ENCODE measurements around the gene MAP4K3.

The MAP4K3 gene

DNA sequence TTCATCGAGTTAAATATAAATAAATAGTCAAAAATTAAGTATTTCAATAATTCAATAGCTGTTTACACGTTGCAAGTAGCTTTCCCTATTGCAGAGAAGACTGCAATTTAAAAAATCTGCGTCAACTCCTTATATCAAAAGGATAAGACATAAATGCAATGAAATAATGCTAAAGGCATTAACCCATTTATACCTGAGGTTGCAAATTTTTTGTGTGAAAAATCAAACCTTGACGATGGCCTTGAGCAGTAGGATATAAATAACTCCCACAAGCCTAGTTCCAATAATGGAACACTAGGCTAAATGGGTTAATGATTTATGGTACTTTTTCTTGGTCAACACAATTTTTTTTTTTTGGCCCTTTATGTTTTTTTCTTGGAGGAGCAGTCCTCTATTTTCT is 116.9 kb downstream of the MAP4K3 start:
- Histone ChIP-seq H3K4me3 (ENCODE audit: insufficient read length, low read depth) (no peak overlapping the region), H3K9me3 (ENCODE audit: insufficient read depth, low read length) (no peaks in the 10 kb centered on the region), H3K4me1 (ENCODE audit: insufficient read depth, insufficient read length) (no peaks in the 10 kb centered on the region), H3K9ac (ENCODE audit: insufficient read length, low read depth) (no peak overlapping the region), H3K36me3 (ENCODE audit: insufficient read depth, insufficient read length, low read length) (no peaks in the 10 kb centered on the region), H3K27me3 (ENCODE audit: insufficient read depth, insufficient read length) (no peaks in the 10 kb centered on the region)
- no peak for DNase-seq (ENCODE audit: low read depth, low spot score)
- no peak for TF ChIP-seq SUZ12 (IDR thresholded peaks at IDR 0.05; ENCODE audit: extremely low read depth, insufficient read depth, insufficient read length)
- no peak for TF ChIP-seq YY1 (IDR thresholded peaks at IDR 0.05; ENCODE audit: insufficient read depth, insufficient read length)
- TF ChIP-seq ZNF274 (IDR thresholded peaks at IDR 0.05; ENCODE audit: low read depth, low read length), result no peak

DNA sequence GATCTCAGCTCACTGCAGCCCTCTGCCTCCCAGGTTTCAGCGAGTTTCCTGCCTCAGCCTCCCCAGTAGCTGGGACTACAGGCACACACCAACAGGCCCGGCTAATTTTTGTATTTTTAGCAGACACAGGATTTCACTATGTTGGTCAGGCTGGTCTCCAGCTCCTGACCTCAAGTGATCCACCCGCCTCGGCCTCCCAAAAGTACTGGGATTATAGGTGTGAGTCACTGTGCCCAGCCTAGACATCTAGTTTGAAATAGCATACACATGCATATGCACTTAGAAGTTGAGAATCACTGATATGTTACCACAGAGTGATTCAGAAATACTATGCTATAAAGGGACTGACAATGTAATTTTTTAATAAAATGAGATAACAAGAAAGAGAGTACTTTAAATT is 123.5 kb downstream of the MAP4K3 start:
- Histone ChIP-seq H3K4me3 (ENCODE audit: insufficient read length, low read depth) (no peak overlapping the region), H3K27me3 (ENCODE audit: insufficient read depth, insufficient read length) (no peaks in the 10 kb centered on the region)
- no peak for DNase-seq (ENCODE audit: low read depth, low spot score)

GRCh38 chr2:39311469-39311868 is 125.6 kb downstream of the MAP4K3 start:
- H3K4me1 ChIP-seq (ENCODE audit: insufficient read depth, insufficient read length), result no peaks in the 10 kb centered on the region
- H3K27me3 ChIP-seq (ENCODE audit: insufficient read depth, insufficient read length), result no peaks in the 10 kb centered on the region
- H3K9me3 ChIP-seq (ENCODE audit: insufficient read depth, low read length), result no peaks in the 10 kb centered on the region
- H3K36me3 ChIP-seq (ENCODE audit: insufficient read depth, insufficient read length, low read length), result peaks cover 9% of the 10 kb centered on the region
- no peak overlapping the region for H3K9ac ChIP-seq (ENCODE audit: insufficient read length, low read depth)
- TF ChIP-seq ZNF274 (IDR thresholded peaks at IDR 0.05; ENCODE audit: low read depth, low read length) (no peak), SUZ12 (IDR thresholded peaks at IDR 0.05; ENCODE audit: extremely low read depth, insufficient read depth, insufficient read length) (no peak), YY1 (IDR thresholded peaks at IDR 0.05; ENCODE audit: insufficient read depth, insufficient read length) (no peak)
- H3K4me3 ChIP-seq (ENCODE audit: insufficient read length, low read depth), result no peak overlapping the region
- DNase-seq (ENCODE audit: low read depth, low spot score), result no peak

More for the DNA sequence above, 123.5 kb downstream of the MAP4K3 start:
- H3K9me3 ChIP-seq (ENCODE audit: insufficient read depth, low read length), result no peaks in the 10 kb centered on the region
- TF ChIP-seq SUZ12 (IDR thresholded peaks at IDR 0.05; ENCODE audit: extremely low read depth, insufficient read depth, insufficient read length) (no peak), ZNF274 (IDR thresholded peaks at IDR 0.05; ENCODE audit: low read depth, low read length) (no peak), YY1 (IDR thresholded peaks at IDR 0.05; ENCODE audit: insufficient read depth, insufficient read length) (no peak)
- no peak overlapping the region for H3K9ac ChIP-seq (ENCODE audit: insufficient read length, low read depth)
- no peaks in the 10 kb centered on the region for H3K4me1 ChIP-seq (ENCODE audit: insufficient read depth, insufficient read length)
- peaks cover 9% of the 10 kb centered on the region for H3K36me3 ChIP-seq (ENCODE audit: insufficient read depth, insufficient read length, low read length)

- DNase-seq (ENCODE audit: low read depth, low spot score), result no peak
- TF ChIP-seq SUZ12 (IDR thresholded peaks at IDR 0.05; ENCODE audit: extremely low read depth, insufficient read depth, insufficient read length) (no peak), YY1 (IDR thresholded peaks at IDR 0.05; ENCODE audit: insufficient read depth, insufficient read length) (no peak), ZNF274 (IDR thresholded peaks at IDR 0.05; ENCODE audit: low read depth, low read length) (no peak)
- Histone ChIP-seq H3K27me3 (ENCODE audit: insufficient read depth, insufficient read length) (no peaks in the 10 kb centered on the region), H3K9me3 (ENCODE audit: insufficient read depth, low read length) (no peaks in the 10 kb centered on the region), H3K36me3 (ENCODE audit: insufficient read depth, insufficient read length, low read length) (peaks cover 9% of the 10 kb centered on the region), H3K4me3 (ENCODE audit: insufficient read length, low read depth) (no peak overlapping the region), H3K4me1 (ENCODE audit: insufficient read depth, insufficient read length) (no peaks in the 10 kb centered on the region), H3K9ac (ENCODE audit: insufficient read length, low read depth) (no peak overlapping the region)
These were observed 128.3 kb downstream of the MAP4K3 start for GRCh38 chr2:39308778-39309177.

DNA sequence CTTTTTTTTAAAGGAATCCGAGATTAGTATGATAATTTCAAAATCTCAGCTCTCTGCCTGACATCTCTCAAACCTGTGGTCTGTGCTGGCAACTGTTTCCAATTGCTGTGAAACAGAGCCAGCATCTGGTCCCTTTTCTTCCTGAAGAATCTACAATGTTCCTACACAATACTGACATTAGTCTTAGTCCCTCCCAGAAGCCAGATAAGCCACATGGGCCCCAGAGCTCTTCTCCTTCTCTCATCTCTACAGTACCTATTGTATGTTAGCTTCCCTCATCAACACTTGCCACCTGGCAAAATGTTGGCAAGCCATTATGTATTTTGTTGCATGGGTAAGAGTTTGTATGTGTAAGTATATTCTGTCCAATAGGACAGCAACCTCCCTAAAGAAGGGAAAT is 130.5 kb downstream of the MAP4K3 start:
- Histone ChIP-seq H3K9ac (ENCODE audit: insufficient read length, low read depth) (no peak overlapping the region), H3K4me1 (ENCODE audit: insufficient read depth, insufficient read length) (no peaks in the 10 kb centered on the region), H3K4me3 (ENCODE audit: insufficient read length, low read depth) (no peak overlapping the region), H3K36me3 (ENCODE audit: insufficient read depth, insufficient read length, low read length) (peaks cover 4% of the 10 kb centered on the region), H3K27me3 (ENCODE audit: insufficient read depth, insufficient read length) (no peaks in the 10 kb centered on the region), H3K9me3 (ENCODE audit: insufficient read depth, low read length) (no peaks in the 10 kb centered on the region)
- no peak for DNase-seq (ENCODE audit: low read depth, low spot score)
- TF ChIP-seq YY1 (IDR thresholded peaks at IDR 0.05; ENCODE audit: insufficient read depth, insufficient read length) (no peak), ZNF274 (IDR thresholded peaks at IDR 0.05; ENCODE audit: low read depth, low read length) (no peak), SUZ12 (IDR thresholded peaks at IDR 0.05; ENCODE audit: extremely low read depth, insufficient read depth, insufficient read length) (no peak)

DNA sequence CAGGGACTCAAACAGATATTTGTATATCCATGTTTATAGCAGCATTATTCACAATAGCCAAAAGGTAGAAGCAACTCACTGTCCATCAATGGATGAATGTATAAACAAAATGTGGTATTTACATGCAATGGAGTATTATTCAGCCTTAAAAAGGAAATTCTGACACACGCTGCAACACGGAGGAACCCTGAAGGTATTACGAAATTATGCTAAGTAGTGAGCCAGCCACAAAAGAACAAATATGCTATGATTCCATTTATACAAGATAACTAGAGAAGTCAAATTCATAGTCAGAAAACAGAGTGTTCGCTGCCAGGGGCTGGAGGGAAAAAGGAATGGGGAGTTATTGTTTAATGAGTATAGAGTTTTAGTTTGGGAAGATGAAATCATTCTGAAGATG is 132.4 kb downstream of the MAP4K3 start:
- no peaks in the 10 kb centered on the region for H3K36me3 ChIP-seq (ENCODE audit: insufficient read depth, insufficient read length, low read length)
- no peak for DNase-seq (ENCODE audit: low read depth, low spot score)
- H3K27me3 ChIP-seq (ENCODE audit: insufficient read depth, insufficient read length), result no peaks in the 10 kb centered on the region
- H3K9ac ChIP-seq (ENCODE audit: insufficient read length, low read depth), result no peak overlapping the region
- H3K4me1 ChIP-seq (ENCODE audit: insufficient read depth, insufficient read length), result no peaks in the 10 kb centered on the region
- TF ChIP-seq SUZ12 (IDR thresholded peaks at IDR 0.05; ENCODE audit: extremely low read depth, insufficient read depth, insufficient read length) (no peak), ZNF274 (IDR thresholded peaks at IDR 0.05; ENCODE audit: low read depth, low read length) (no peak), YY1 (IDR thresholded peaks at IDR 0.05; ENCODE audit: insufficient read depth, insufficient read length) (no peak)
- no peaks in the 10 kb centered on the region for H3K9me3 ChIP-seq (ENCODE audit: insufficient read depth, low read length)
- H3K4me3 ChIP-seq (ENCODE audit: insufficient read length, low read depth), result no peak overlapping the region

DNA sequence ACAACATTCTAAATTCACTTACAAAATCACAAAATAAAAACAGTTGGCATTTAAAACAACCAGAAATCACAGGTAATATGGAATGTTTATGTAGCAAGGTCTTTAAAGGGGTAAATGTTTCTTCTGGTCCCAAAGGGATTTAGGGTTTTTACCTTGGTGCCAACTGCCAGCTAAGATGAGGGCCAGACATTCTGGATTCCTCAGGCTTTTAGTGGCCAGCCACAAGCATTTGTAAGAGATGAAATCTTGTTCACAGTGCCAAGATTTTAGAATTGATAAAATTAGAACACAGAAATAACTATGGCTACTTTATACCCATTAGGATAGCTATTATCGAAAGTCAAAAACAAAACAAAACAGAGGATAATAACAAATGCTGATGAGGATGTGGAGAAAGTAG is 132.9 kb downstream of the MAP4K3 start:
- H3K27me3 ChIP-seq (ENCODE audit: insufficient read depth, insufficient read length), result no peaks in the 10 kb centered on the region
- DNase-seq (ENCODE audit: low read depth, low spot score), result no peak
- no peaks in the 10 kb centered on the region for H3K9me3 ChIP-seq (ENCODE audit: insufficient read depth, low read length)
- TF ChIP-seq YY1 (IDR thresholded peaks at IDR 0.05; ENCODE audit: insufficient read depth, insufficient read length) (no peak), ZNF274 (IDR thresholded peaks at IDR 0.05; ENCODE audit: low read depth, low read length) (no peak), SUZ12 (IDR thresholded peaks at IDR 0.05; ENCODE audit: extremely low read depth, insufficient read depth, insufficient read length) (no peak)
- H3K36me3 ChIP-seq (ENCODE audit: insufficient read depth, insufficient read length, low read length), result no peaks in the 10 kb centered on the region
- H3K4me1 ChIP-seq (ENCODE audit: insufficient read depth, insufficient read length), result no peaks in the 10 kb centered on the region
- no peak overlapping the region for H3K4me3 ChIP-seq (ENCODE audit: insufficient read length, low read depth)
- no peak overlapping the region for H3K9ac ChIP-seq (ENCODE audit: insufficient read length, low read depth)

Data from NT2/D1 (cell line).